HEK293 (cell line): Measurements from ENCODE around the gene WNT7B.

Experiments used
- CTCF ChIA-PET: fragments of 350-600 bp; formaldehyde crosslinking; extraction: SDS; loops from one replicate; lab custom pipeline; 2021; ENCODE audit warnings: antibody characterized with exemption; lab: Yijun Ruan, JAX
- POLR2A ChIA-PET: fragments of 300-600 bp; formaldehyde crosslinking; extraction: SDS; loops from one replicate; lab custom pipeline; 2020; ENCODE audit warnings: antibody characterized with exemption, inconsistent platforms; lab: Yijun Ruan, JAX
- H3K27ac ChIP-seq: fragments of 200-500 bp; sonication (Bioruptor generic); 2 replicates; pipeline ENCODE4 v1.5.1; 2014; ENCODE audit warnings: low read depth, low read length, control low read depth, inconsistent platforms; ENCODE audit errors: extremely low read depth
- H3K36me3 ChIP-seq, 2 experiments: fragments of 200-500 bp in 1 of 2; sonication (Bioruptor generic) in 1 of 2; 1 replicate in 1 of 2; 2 replicates in 1 of 2; pipeline ENCODE4 v1.5.1; 2014 to 2017; ENCODE audit warnings: inconsistent platforms in 2 of 2, low read length in 2 of 2; ENCODE audit not compliant: control insufficient read depth in 2 of 2, insufficient read depth in 1 of 2
- H3K4me1 ChIP-seq: fragments of 200-500 bp; sonication (Bioruptor generic); 2 replicates; pipeline ENCODE4 v1.5.1; 2014; ENCODE audit warnings: mild to moderate bottlenecking, low read length, inconsistent platforms; ENCODE audit not compliant: control insufficient read depth, insufficient read depth
- H3K4me3 ChIP-seq: 2 replicates; pipeline ENCODE4 v1.5.1; 2011; ENCODE audit warnings: low read depth, mild to moderate bottlenecking, control low read depth, low read length, moderate library complexity
- H3K9me3 ChIP-seq: fragments of 200-500 bp; sonication (Bioruptor generic); 2 replicates; pipeline ENCODE4 v1.5.1; 2014; ENCODE audit warnings: low read depth, low read length, inconsistent platforms; ENCODE audit not compliant: control insufficient read depth, insufficient read depth
- EGR2 ChIP-seq: fragments of 450-650 bp; formaldehyde crosslinking; IDR thresholded peaks from 2 replicates; pipeline ENCODE4 v1.5.1; 2016; ENCODE audit warnings: low read depth, missing biosample characterization, missing genetic modification characterization
- GFI1B ChIP-seq: fragments of 450-650 bp; formaldehyde crosslinking; IDR thresholded peaks from 2 replicates; pipeline ENCODE4 v1.5.1; 2016; ENCODE audit warnings: missing biosample characterization, missing genetic modification characterization
- GLI2 ChIP-seq: fragments of 450-650 bp; formaldehyde crosslinking; IDR thresholded peaks from 2 replicates; pipeline ENCODE4; 2017; ENCODE audit warnings: missing biosample characterization, missing genetic modification characterization, low read depth, borderline replicate concordance
- GLIS2 ChIP-seq: fragments of 450-650 bp; formaldehyde crosslinking; IDR thresholded peaks from 2 replicates; pipeline ENCODE4 v1.5.1; 2016; ENCODE audit warnings: missing biosample characterization, missing genetic modification characterization
- INSM2 ChIP-seq: fragments of 450-650 bp; formaldehyde crosslinking; IDR thresholded peaks from 2 replicates; pipeline ENCODE4 v1.5.1; 2016; ENCODE audit warnings: missing biosample characterization, missing genetic modification characterization
- KLF7 ChIP-seq: fragments of 450-650 bp; formaldehyde crosslinking; IDR thresholded peaks from 2 replicates; pipeline ENCODE4 v1.5.1; 2016; ENCODE audit warnings: missing biosample characterization, missing genetic modification characterization, borderline replicate concordance
- SP2 ChIP-seq: fragments of 450-650 bp; formaldehyde crosslinking; IDR thresholded peaks from 2 replicates; pipeline ENCODE4 v1.5.1; 2016; ENCODE audit warnings: missing biosample characterization, missing genetic modification characterization
- ZFHX2 ChIP-seq: fragments of 450-650 bp; formaldehyde crosslinking; conservative IDR thresholded peaks from 2 replicates; pipeline ENCODE4 v1.5.1; 2016; ENCODE audit warnings: missing biosample characterization, missing genetic modification characterization
- ZNF112 ChIP-seq: fragments of 450-650 bp; formaldehyde crosslinking; IDR thresholded peaks from 2 replicates; pipeline ENCODE4 v1.5.0; 2017; ENCODE audit warnings: missing biosample characterization, missing genetic modification characterization
- ZNF148 ChIP-seq: fragments of 450-650 bp; formaldehyde crosslinking; IDR thresholded peaks from 2 replicates; pipeline ENCODE4 v1.5.0; 2017; ENCODE audit warnings: missing biosample characterization, missing genetic modification characterization, borderline replicate concordance
- ZNF157 ChIP-seq: fragments of 450-650 bp; formaldehyde crosslinking; IDR thresholded peaks from 2 replicates; pipeline ENCODE4 v1.5.1; 2016; ENCODE audit warnings: missing biosample characterization, missing genetic modification characterization
- ZNF16 ChIP-seq: fragments of 450-650 bp; formaldehyde crosslinking; IDR thresholded peaks from 2 replicates; pipeline ENCODE4 v1.5.1; 2016; ENCODE audit warnings: low read depth, missing biosample characterization, missing genetic modification characterization
- ZNF26 ChIP-seq: fragments of 450-650 bp; formaldehyde crosslinking; IDR thresholded peaks from 2 replicates; pipeline ENCODE4 v1.5.1; 2016; ENCODE audit warnings: missing biosample characterization, missing genetic modification characterization
- ZNF274 ChIP-seq, 2 experiments: fragments of 200-500 bp in 1 of 2; fragments of 450-650 bp in 1 of 2; sonication (Bioruptor generic) in 1 of 2; formaldehyde crosslinking in 1 of 2; IDR thresholded peaks; 2 replicates each; pipeline versions ENCODE4 v1.5.1 to v1.6.1; 2014 to 2016; ENCODE audit warnings: borderline replicate concordance in 1 of 2, inconsistent platforms in 1 of 2, low read length in 1 of 2, missing biosample characterization in 1 of 2, missing genetic modification characterization in 1 of 2
- ZNF280D ChIP-seq: fragments of 450-650 bp; formaldehyde crosslinking; IDR thresholded peaks from 2 replicates; pipeline ENCODE4 v1.5.1; 2016; ENCODE audit warnings: missing biosample characterization, missing genetic modification characterization
- ZNF449 ChIP-seq: fragments of 450-650 bp; formaldehyde crosslinking; IDR thresholded peaks from 2 replicates; pipeline ENCODE4 v1.5.1; 2017; ENCODE audit warnings: missing biosample characterization, mild to moderate bottlenecking, missing genetic modification characterization, moderate library complexity
- ZNF513 ChIP-seq: fragments of 450-650 bp; IDR thresholded peaks from 2 replicates; pipeline ENCODE4 v1.5.1; 2018; ENCODE audit warnings: missing biosample characterization, missing genetic modification characterization
- ZNF624 ChIP-seq: fragments of 450-650 bp; formaldehyde crosslinking; IDR thresholded peaks from 2 replicates; pipeline ENCODE4 v1.5.1; 2017; ENCODE audit warnings: missing biosample characterization, missing genetic modification characterization
- ZNF664 ChIP-seq: fragments of 450-650 bp; formaldehyde crosslinking; IDR thresholded peaks from 2 replicates; pipeline ENCODE4 v1.5.1; 2016; ENCODE audit warnings: missing biosample characterization, missing genetic modification characterization
- ZNF830 ChIP-seq: fragments of 450-650 bp; IDR thresholded peaks from 2 replicates; pipeline ENCODE4 v1.5.0; 2018; ENCODE audit warnings: missing biosample characterization, missing genetic modification characterization, low read depth, mild to moderate bottlenecking, moderate library complexity

Gene WNT7B

GRCh38 chr22:45966320-45966894, 10.6 kb downstream of the WNT7B start (continued):
- no peak for TF ChIP-seq ZNF148

- Histone ChIP-seq H3K27ac (no peak overlapping the region), H3K4me3 (no peak overlapping the region), H3K36me3 (no peaks in the 10 kb centered on the region), H3K9me3 (no peaks in the 10 kb centered on the region), H3K4me1 (no peaks in the 10 kb centered on the region)
- POLR2A ChIA-PET: no interaction called here
- no peak for TF ChIP-seq ZNF280D (tag by site-specific recombination)
- no peak for TF ChIP-seq ZNF157
- TF ChIP-seq ZNF513: no peak
- TF ChIP-seq ZNF830 (tag by site-specific recombination): no peak
- no peak for TF ChIP-seq ZNF624
- CTCF ChIA-PET: interaction anchor here (0.6 to 1.4 kb wide), 2 partner anchors 102 to 1290 kb away, joined by 3 to 5 read pairs; no protein-coding TSS in a partner anchor
These were observed 11.4 kb downstream of the WNT7B start for GRCh38 chr22:45965563-45965962.

- H3K4me3 ChIP-seq: no peak overlapping the region
- ChIA-PET POLR2A (no interaction called here), CTCF (interaction anchor here (0.6 kb wide), 1 partner anchor 1291 kb away, joined by 3 read pairs; no protein-coding TSS in a partner anchor)
- no peaks in the 10 kb centered on the region for H3K9me3 ChIP-seq
- H3K4me1 ChIP-seq: no peaks in the 10 kb centered on the region
- H3K36me3 ChIP-seq: no peaks in the 10 kb centered on the region
- H3K27ac ChIP-seq: no peak overlapping the region
- no peak for TF ChIP-seq ZNF449 (tag by site-specific recombination)
- TF ChIP-seq GLIS2 (tag by site-specific recombination): no peak
- no peak for TF ChIP-seq GFI1B (tag by site-specific recombination)
- no peak for TF ChIP-seq ZNF16 (tag by site-specific recombination)
- no peak for TF ChIP-seq ZNF664 (tag by site-specific recombination)
- no peak for TF ChIP-seq INSM2
- peak; percentile 6; the same call in 1 of the 2 replicates for TF ChIP-seq SP2 (tag by site-specific recombination)
- no peak for TF ChIP-seq ZNF274 (IDR thresholded peaks at IDR 0.05; ENCODE audit: low read length)
- TF ChIP-seq ZNF274 (tag by site-specific recombination; IDR thresholded peaks at IDR 0.05; ENCODE audit: borderline replicate concordance): no peak
- peak; percentile 92 for TF ChIP-seq EGR2 (tag by site-specific recombination)
- peak; percentile 78 for TF ChIP-seq ZFHX2 (tag by site-specific recombination)
- TF ChIP-seq GLI2: no peak
- TF ChIP-seq KLF7: no peak
- TF ChIP-seq ZNF112 (tag by site-specific recombination): no peak
- no peak for TF ChIP-seq ZNF26 (tag by site-specific recombination)
These were observed 11.9 kb downstream of the WNT7B start for GRCh38 chr22:45964926-45965527.
